Endothelial cell of umbilical vein (primary cell): Measurements from ENCODE around the gene HDAC7. TPM values are rescaled to one million over a fixed set of nuclear protein-coding genes. Genes with fewer than 3 reads are reported as not detected.

ENCODE experiments used
- BruUV-seq: library from RNA; stranded (reverse); fragments of 400-500 nt; replicated peaks from 2 replicates; lab custom pipeline; 2021; lab: Mats Ljungman, UMichigan
- CTCF ChIA-PET: fragments of 300-600, 350-600 bp; sonication (Branson Sonifier 250); formaldehyde crosslinking; loops from one replicate; lab custom pipeline; 2021; ENCODE audit warnings: antibody characterized with exemption, inconsistent platforms; lab: Charles Lee
- POLR2A ChIA-PET: fragments of 300-600, 350-600 bp; sonication (Branson Sonifier 250); formaldehyde crosslinking; loops from one replicate; lab custom pipeline; 2021; ENCODE audit warnings: antibody characterized with exemption, inconsistent platforms; lab: Charles Lee
- DNase-seq: peaks from one replicate; pipeline ENCODE4 v3.0.0-alpha.2; 2011; ENCODE audit warnings: low read depth, low spot score
- FAIRE-seq: peaks from 2 replicates; lab custom pipeline; 2011; peaks lifted over from hg19 to GRCh38; lab: Jason Lieb, UNC
- H2AFZ ChIP-seq: 2 replicates; pipeline ENCODE4 v1.6.0; 2012; ENCODE audit warnings: low read depth, low read length, control low read depth, inconsistent platforms
- H3K27ac ChIP-seq: 2 replicates; pipeline ENCODE4 v1.5.1; 2011; ENCODE audit warnings: low read depth, mild to moderate bottlenecking, control low read depth, low read length, moderate library complexity; ENCODE audit not compliant: insufficient read depth
- H3K27me3 ChIP-seq, 2 experiments: 2 replicates each; pipeline versions ENCODE4 v1.6.0 to v1.6.1; 2011; ENCODE audit warnings: low read length in 2 of 2, mixed read lengths in 1 of 2; ENCODE audit not compliant: control insufficient read depth in 2 of 2, insufficient read depth in 2 of 2
- H3K36me3 ChIP-seq, 2 experiments: 2 replicates in 1 of 2; 3 replicates in 1 of 2; pipeline ENCODE4 v1.5.1; 2011; ENCODE audit warnings: low read length in 2 of 2, mild to moderate bottlenecking in 1 of 2, moderate library complexity in 1 of 2; ENCODE audit not compliant: control insufficient read depth in 2 of 2, insufficient read depth in 2 of 2; ENCODE audit errors: extremely low read depth in 1 of 2
- H3K4me1 ChIP-seq: 3 replicates; pipeline ENCODE4 v1.5.1; 2011; ENCODE audit warnings: mild to moderate bottlenecking, low read length; ENCODE audit not compliant: control insufficient read depth, insufficient read depth; ENCODE audit errors: extremely low read depth
- H3K4me2 ChIP-seq: 2 replicates; pipeline ENCODE4 v1.6.1; 2011; ENCODE audit warnings: low read length, control low read depth, mixed read lengths; ENCODE audit not compliant: insufficient read depth
- H3K4me3 ChIP-seq, 3 experiments: fragments of 200-600 bp in 1 of 3; sonication (generic), shearing (Covaris generic) in 1 of 3; replicated peaks in 1 of 3; 2 replicates each; pipeline ENCODE4 v1.5.1; 2011 to 2016; ENCODE audit warnings: control low read depth in 3 of 3, low read length in 3 of 3, mild to moderate bottlenecking in 2 of 3, inconsistent platforms in 1 of 3, low read depth in 1 of 3, moderate library complexity in 1 of 3; ENCODE audit not compliant: insufficient read depth in 1 of 3
- H3K79me2 ChIP-seq: 2 replicates; pipeline ENCODE4 v1.6.0; 2012; ENCODE audit warnings: low read length, inconsistent platforms; ENCODE audit not compliant: control insufficient read depth, insufficient read depth
- H3K9ac ChIP-seq: replicated peaks from 2 replicates; pipeline ENCODE3; 2011; ENCODE audit warnings: low read length, control low read depth; ENCODE audit not compliant: insufficient read depth; ENCODE audit errors: extremely low read depth
- H3K9me1 ChIP-seq: replicated peaks from 3 replicates; pipeline ENCODE4 v1.6.0; 2011; ENCODE audit warnings: mild to moderate bottlenecking, low read length; ENCODE audit not compliant: control insufficient read depth, insufficient read depth; ENCODE audit errors: extremely low read depth
- H3K9me3 ChIP-seq: replicated peaks from 2 replicates; pipeline ENCODE4 v1.5.1; 2012; ENCODE audit warnings: low read length, inconsistent platforms; ENCODE audit not compliant: control insufficient read depth, insufficient read depth
- H4K20me1 ChIP-seq: replicated peaks from 2 replicates; pipeline ENCODE3; 2011; ENCODE audit warnings: mild to moderate bottlenecking, low read length; ENCODE audit not compliant: control insufficient read depth, insufficient read depth; ENCODE audit errors: extremely low read depth
- EZH2 ChIP-seq: IDR thresholded peaks from 2 replicates; pipeline ENCODE4 v1.6.1; 2012; ENCODE audit warnings: borderline replicate concordance, low read depth, mild to moderate bottlenecking, moderate library complexity, low read length, inconsistent platforms; ENCODE audit not compliant: severe bottlenecking
- FOS ChIP-seq: IDR thresholded peaks from 2 replicates; pipeline ENCODE4 v1.6.1; 2011; ENCODE audit warnings: mild to moderate bottlenecking, low read length, moderate library complexity, borderline replicate concordance; ENCODE audit not compliant: insufficient read depth
- GATA2 ChIP-seq: IDR thresholded peaks from 2 replicates; pipeline ENCODE4 v1.7.0; 2011; ENCODE audit warnings: low read depth, mild to moderate bottlenecking, moderate library complexity, mixed read lengths, low read length; ENCODE audit not compliant: insufficient read length, insufficient read depth
- JUN ChIP-seq: IDR thresholded peaks from 2 replicates; pipeline ENCODE4 v1.6.1; 2011; ENCODE audit warnings: borderline replicate concordance, low read depth; ENCODE audit not compliant: insufficient read length, insufficient read depth
- MAX ChIP-seq: IDR thresholded peaks from 2 replicates; pipeline ENCODE4 v1.6.1; 2011; ENCODE audit not compliant: insufficient read depth, insufficient read length
- MYC ChIP-seq: IDR thresholded peaks from one replicate; pipeline ENCODE4 v1.6.1; 2011; ENCODE audit warnings: mild to moderate bottlenecking, low read depth, low read length
- POLR2A ChIP-seq: IDR thresholded peaks from 2 replicates; pipeline ENCODE4 v1.6.1; 2012; ENCODE audit warnings: low read depth, mild to moderate bottlenecking, control low read depth, low read length
- POLR2AphosphoS5 ChIP-seq: IDR thresholded peaks from 2 replicates; pipeline ENCODE4 v1.6.1; 2012; ENCODE audit warnings: low read depth, mild to moderate bottlenecking, control low read depth, low read length, moderate library complexity; ENCODE audit not compliant: insufficient read depth
- dilution Hi-C: fragments of 300-500 bp; cut with MboI; formaldehyde crosslinking; loops from one replicate; pipeline ENCODE4 v1.15.0; 2019; ENCODE audit warnings: low sequenced_read_pairs; ENCODE audit not compliant: extremely low pct_ligation_motif_present
- intact Hi-C: fragments of 100-400 bp; cut with micrococcal nuclease; formaldehyde crosslinking; loops from one replicate; pipeline ENCODE4 v1.10.0; 2022
- polyA plus RNA-seq, 4 experiments: library from polyadenylated mRNA; depleted of rRNA in 3 of 4; stranded (reverse) in 3 of 4; unstranded in 1 of 4; fragments of >200 nt; gene quantifications; 2 replicates each; pipeline versions ENCODE4 v1.2.1 to v1.2.3, GENCODE V29; 2011 to 2012; ENCODE audit warnings: missing spikeins in 1 of 4
- total RNA-seq: library from RNA; stranded (reverse); gene quantifications from 2 replicates; pipeline ENCODE4 v1.2.3, GENCODE V29; 2021
- TF ChIP-seq, protein P1 (sequence below), 2 donors: IDR thresholded peaks; 1 replicate in 1 of 2; 2 replicates in 1 of 2; pipeline ENCODE4 v1.5.1; 2011; ENCODE audit warnings: low read length in 2 of 2, mild to moderate bottlenecking in 2 of 2, moderate library complexity in 2 of 2, control low read depth in 1 of 2, inconsistent platforms in 1 of 2, low read depth in 1 of 2; ENCODE audit not compliant: insufficient read depth in 1 of 2; ENCODE audit errors: extremely low read depth in 1 of 2

Gene HDAC7
- total and polyA plus RNA-seq, 2 donors (not counting 3 experiments of a cell fraction or from before 2014, with no cell fraction given) = 119 to 249 TPM

GRCh38 chr12:47855502-47855901, 35.8 kb upstream of the HDAC7 start:
- dilution Hi-C loops = no loop called here
- no peak for FAIRE-seq
- CTCF ChIA-PET = interaction anchor here (0.7 to 1.9 kb wide), 4 partner anchors 9 to 94 kb away, joined by 3 to 15 read pairs (median 4); no protein-coding TSS in a partner anchor

More at GRCh38 chr12:47855502-47855901, 35.8 kb upstream of the HDAC7 start:
- Histone ChIP-seq H3K27ac (no peak overlapping the region), H3K9ac (no peak overlapping the region), H3K79me2 (no peaks in the 10 kb centered on the region), H3K27me3 (no peaks in the 10 kb centered on the region), H3K36me3 (no peaks in the 10 kb centered on the region), H2AFZ (no peak overlapping the region), H3K4me2 (no peak overlapping the region), H3K4me1 (no peaks in the 10 kb centered on the region), H4K20me1 (no peaks in the 10 kb centered on the region), H3K9me3 (no peaks in the 10 kb centered on the region), H3K9me1 (no peaks in the 10 kb centered on the region), H3K4me3 (no peak overlapping the region)
- intact Hi-C loops = no loop called here
- BruUV-seq = no TSS peak
- DNase-seq = no peak
- TF ChIP-seq FOS (no peak), JUN (no peak), POLR2A (no peak), MYC (no peak), GATA2 (no peak), POLR2AphosphoS5 (no peak), EZH2 (no peak), MAX (no peak)
- TF ChIP-seq, protein P1, sequence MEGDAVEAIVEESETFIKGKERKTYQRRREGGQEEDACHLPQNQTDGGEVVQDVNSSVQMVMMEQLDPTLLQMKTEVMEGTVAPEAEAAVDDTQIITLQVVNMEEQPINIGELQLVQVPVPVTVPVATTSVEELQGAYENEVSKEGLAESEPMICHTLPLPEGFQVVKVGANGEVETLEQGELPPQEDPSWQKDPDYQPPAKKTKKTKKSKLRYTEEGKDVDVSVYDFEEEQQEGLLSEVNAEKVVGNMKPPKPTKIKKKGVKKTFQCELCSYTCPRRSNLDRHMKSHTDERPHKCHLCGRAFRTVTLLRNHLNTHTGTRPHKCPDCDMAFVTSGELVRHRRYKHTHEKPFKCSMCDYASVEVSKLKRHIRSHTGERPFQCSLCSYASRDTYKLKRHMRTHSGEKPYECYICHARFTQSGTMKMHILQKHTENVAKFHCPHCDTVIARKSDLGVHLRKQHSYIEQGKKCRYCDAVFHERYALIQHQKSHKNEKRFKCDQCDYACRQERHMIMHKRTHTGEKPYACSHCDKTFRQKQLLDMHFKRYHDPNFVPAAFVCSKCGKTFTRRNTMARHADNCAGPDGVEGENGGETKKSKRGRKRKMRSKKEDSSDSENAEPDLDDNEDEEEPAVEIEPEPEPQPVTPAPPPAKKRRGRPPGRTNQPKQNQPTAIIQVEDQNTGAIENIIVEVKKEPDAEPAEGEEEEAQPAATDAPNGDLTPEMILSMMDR (IDR thresholded peaks at IDR 0.05; ENCODE audit: extremely low read depth in 1 of 2, insufficient read depth in 1 of 2, low read depth in 1 of 2, low read length in 2 of 2) = no peak
- POLR2A ChIA-PET = no interaction called here
